ENCODE results near the gene KIAA1958. TPM values are rescaled to one million over a fixed set of nuclear protein-coding genes. Genes with fewer than 3 reads are reported as not detected.

Gene KIAA1958
- total and polyA plus RNA-seq, 4 donors = 0.99 to 7.1 (median 3.3) TPM

DNA sequence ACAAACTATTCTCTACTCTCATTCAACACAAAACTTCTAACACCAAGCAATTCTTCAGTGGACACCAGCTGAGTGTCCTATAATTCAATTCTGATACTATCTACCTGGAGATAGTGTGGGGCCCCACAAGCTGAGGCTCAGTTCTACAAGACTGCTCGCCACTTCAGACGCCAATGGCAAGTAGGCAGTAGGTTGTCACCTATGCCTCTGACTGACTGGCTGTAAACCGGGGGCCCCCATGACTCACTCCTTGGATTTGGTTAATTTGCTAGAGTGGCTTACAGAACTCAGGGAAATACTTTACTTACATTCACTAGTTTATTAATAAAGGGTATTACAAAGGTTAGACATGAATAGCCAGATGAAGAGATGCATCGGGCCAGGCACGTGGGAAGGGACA is 209.8 kb downstream of the KIAA1958 start:
- H3K9me3 ChIP-seq (ENCODE audit: control insufficient read depth in 4 of 4, low read length in 3 of 4) = no peaks in the 10 kb centered on the region
- H3K9ac ChIP-seq (ENCODE audit: low read depth in 1 of 2, low read length in 2 of 2) = no peak overlapping the region
- TF ChIP-seq HNF4A (conservative IDR thresholded peaks at IDR 0.05) (no peak), FOXA2 (IDR thresholded peaks at IDR 0.05) (no peak), ZBTB33 (IDR thresholded peaks at IDR 0.05) (no peak), GABPA (IDR thresholded peaks at IDR 0.05 in 1 of 2, conservative IDR thresholded peaks at IDR 0.05 in 1 of 2) (no peak), JUND (IDR thresholded peaks at IDR 0.05) (no peak), SP1 (IDR thresholded peaks at IDR 0.05) (no peak), RAD21 (IDR thresholded peaks at IDR 0.05) (no peak), RXRA (IDR thresholded peaks at IDR 0.05) (no peak), TAF1 (conservative IDR thresholded peaks at IDR 0.05) (no peak), NR2F2 (IDR thresholded peaks at IDR 0.05) (no peak), HNF4G (IDR thresholded peaks at IDR 0.05) (no peak), FOXA1 (IDR thresholded peaks at IDR 0.05) (no peak), REST (IDR thresholded peaks at IDR 0.05) (no peak), EGR1 (IDR thresholded peaks at IDR 0.05; ENCODE audit: low read depth in 2 of 2) (no peak), YY1 (IDR thresholded peaks at IDR 0.05) (no peak), MAX (IDR thresholded peaks at IDR 0.05) (no peak)
- TF ChIP-seq, protein P1, sequence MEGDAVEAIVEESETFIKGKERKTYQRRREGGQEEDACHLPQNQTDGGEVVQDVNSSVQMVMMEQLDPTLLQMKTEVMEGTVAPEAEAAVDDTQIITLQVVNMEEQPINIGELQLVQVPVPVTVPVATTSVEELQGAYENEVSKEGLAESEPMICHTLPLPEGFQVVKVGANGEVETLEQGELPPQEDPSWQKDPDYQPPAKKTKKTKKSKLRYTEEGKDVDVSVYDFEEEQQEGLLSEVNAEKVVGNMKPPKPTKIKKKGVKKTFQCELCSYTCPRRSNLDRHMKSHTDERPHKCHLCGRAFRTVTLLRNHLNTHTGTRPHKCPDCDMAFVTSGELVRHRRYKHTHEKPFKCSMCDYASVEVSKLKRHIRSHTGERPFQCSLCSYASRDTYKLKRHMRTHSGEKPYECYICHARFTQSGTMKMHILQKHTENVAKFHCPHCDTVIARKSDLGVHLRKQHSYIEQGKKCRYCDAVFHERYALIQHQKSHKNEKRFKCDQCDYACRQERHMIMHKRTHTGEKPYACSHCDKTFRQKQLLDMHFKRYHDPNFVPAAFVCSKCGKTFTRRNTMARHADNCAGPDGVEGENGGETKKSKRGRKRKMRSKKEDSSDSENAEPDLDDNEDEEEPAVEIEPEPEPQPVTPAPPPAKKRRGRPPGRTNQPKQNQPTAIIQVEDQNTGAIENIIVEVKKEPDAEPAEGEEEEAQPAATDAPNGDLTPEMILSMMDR (IDR thresholded peaks at IDR 0.05; ENCODE audit: low read depth, low read length, missing input control) = no peak
- TF ChIP-seq, protein P2, sequence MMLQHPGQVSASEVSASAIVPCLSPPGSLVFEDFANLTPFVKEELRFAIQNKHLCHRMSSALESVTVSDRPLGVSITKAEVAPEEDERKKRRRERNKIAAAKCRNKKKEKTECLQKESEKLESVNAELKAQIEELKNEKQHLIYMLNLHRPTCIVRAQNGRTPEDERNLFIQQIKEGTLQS (IDR thresholded peaks at IDR 0.05) = no peak
- H3K36me3 ChIP-seq (ENCODE audit: control insufficient read depth in 4 of 4, insufficient read depth in 3 of 4, low read depth in 1 of 4, low read length in 3 of 4) = peaks cover 0 to 12% (median 5%) of the 10 kb centered on the region in 4 donors
- no peak overlapping the region for H3K27ac ChIP-seq (ENCODE audit: low read depth in 1 of 2, low read length in 2 of 2)
- WGBS = 98% methylated on average over 5 of the region's 5 CpGs
- H3K4me1 ChIP-seq (ENCODE audit: control insufficient read depth in 4 of 4, insufficient read depth in 4 of 4, low read length in 3 of 4) = no peaks in the 10 kb centered on the region
- H3K27me3 ChIP-seq (ENCODE audit: control insufficient read depth in 4 of 4, insufficient read depth in 4 of 4, low read length in 3 of 4) = no peaks in the 10 kb centered on the region
- DNase-seq (ENCODE audit: low spot score) = no peak
- no peak overlapping the region for H3K4me3 ChIP-seq (ENCODE audit: low read depth in 1 of 3, low read length in 3 of 3)

Measured in liver (tissue), 9 donors.